Thyroid gland (tissue), 4 donors: ENCODE measurements around the gene SCP2.

Source experiments
- POLR2A ChIP-seq, 2 donors: fragments of 450-650 bp; IDR thresholded peaks; one replicate each; pipeline ENCODE4 v1.6.1; 2017; ENCODE audit warnings: antibody characterized with exemption in 2 of 2, mild to moderate bottlenecking in 2 of 2, moderate library complexity in 1 of 2
- TF ChIP-seq, protein P1 (sequence below), 6 experiments: fragments of 200-600 bp in 3 of 6; fragments of 450-650 bp in 3 of 6; sonication (generic) in 3 of 6; IDR thresholded peaks; one replicate each; pipeline ENCODE4 v1.5.1; 2016 to 2019; ENCODE audit warnings: antibody characterized with exemption in 6 of 6, mild to moderate bottlenecking in 2 of 6, inconsistent platforms in 1 of 6, moderate library complexity in 1 of 6

DNA sequence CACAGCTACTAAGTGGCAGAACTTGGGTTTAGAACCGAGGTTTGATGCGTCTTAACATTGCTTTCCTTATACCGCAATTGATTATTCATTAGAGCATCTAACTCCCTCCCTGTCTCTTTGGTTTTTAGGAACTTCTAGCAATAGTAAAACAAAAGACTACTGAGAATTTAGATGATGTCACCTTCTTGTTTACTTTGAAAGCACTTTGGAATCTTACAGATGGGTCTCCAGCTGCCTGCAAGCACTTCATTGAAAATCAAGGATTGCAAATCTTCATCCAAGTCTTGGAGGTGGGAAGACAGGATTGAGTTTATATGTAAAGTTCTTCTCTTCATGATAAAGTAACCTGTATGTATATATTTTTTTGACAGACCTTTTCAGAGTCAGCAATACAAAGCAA is 49.5 kb upstream of the SCP2 start:
- TF ChIP-seq, protein P1, sequence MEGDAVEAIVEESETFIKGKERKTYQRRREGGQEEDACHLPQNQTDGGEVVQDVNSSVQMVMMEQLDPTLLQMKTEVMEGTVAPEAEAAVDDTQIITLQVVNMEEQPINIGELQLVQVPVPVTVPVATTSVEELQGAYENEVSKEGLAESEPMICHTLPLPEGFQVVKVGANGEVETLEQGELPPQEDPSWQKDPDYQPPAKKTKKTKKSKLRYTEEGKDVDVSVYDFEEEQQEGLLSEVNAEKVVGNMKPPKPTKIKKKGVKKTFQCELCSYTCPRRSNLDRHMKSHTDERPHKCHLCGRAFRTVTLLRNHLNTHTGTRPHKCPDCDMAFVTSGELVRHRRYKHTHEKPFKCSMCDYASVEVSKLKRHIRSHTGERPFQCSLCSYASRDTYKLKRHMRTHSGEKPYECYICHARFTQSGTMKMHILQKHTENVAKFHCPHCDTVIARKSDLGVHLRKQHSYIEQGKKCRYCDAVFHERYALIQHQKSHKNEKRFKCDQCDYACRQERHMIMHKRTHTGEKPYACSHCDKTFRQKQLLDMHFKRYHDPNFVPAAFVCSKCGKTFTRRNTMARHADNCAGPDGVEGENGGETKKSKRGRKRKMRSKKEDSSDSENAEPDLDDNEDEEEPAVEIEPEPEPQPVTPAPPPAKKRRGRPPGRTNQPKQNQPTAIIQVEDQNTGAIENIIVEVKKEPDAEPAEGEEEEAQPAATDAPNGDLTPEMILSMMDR (IDR thresholded peaks at IDR 0.05) = no peak
- TF ChIP-seq POLR2A (IDR thresholded peaks at IDR 0.05) = no peak
